GM23248 (cell line): ENCODE data around the gene TTC21A. TPM values are rescaled to one million over a fixed set of nuclear protein-coding genes. Genes with fewer than 3 reads are reported as not detected.

ENCODE experiments used
- DNase-seq: peaks from one replicate; pipeline ENCODE4 v3.0.0-alpha.2; 2015
- H2AFZ ChIP-seq: fragments of 200-600 bp; sonication (generic); 2 replicates; pipeline ENCODE4 v1.6.1; 2016; ENCODE audit warnings: antibody characterized with exemption
- H3F3A ChIP-seq: fragments of 200-600 bp; sonication (generic); 2 replicates; pipeline ENCODE4 v1.6.1; 2016; ENCODE audit warnings: mild to moderate bottlenecking, antibody characterized with exemption, mixed run types; ENCODE audit not compliant: insufficient read depth
- H3K27ac ChIP-seq: fragments of 200-600 bp; sonication (generic); 2 replicates; pipeline ENCODE4 v1.5.1; 2016; ENCODE audit warnings: mild to moderate bottlenecking
- H3K27me3 ChIP-seq: fragments of 200-600 bp; sonication (generic); replicated peaks from 2 replicates; pipeline ENCODE4 v1.6.1; 2016; ENCODE audit warnings: mild to moderate bottlenecking; ENCODE audit not compliant: insufficient read depth
- H3K36me3 ChIP-seq: fragments of 200-600 bp; sonication (generic); 2 replicates; pipeline ENCODE4 v1.6.1; 2016; ENCODE audit warnings: low read depth, mild to moderate bottlenecking
- H3K4me1 ChIP-seq: fragments of 200-600 bp; sonication (generic); 2 replicates; pipeline ENCODE4 v1.6.1; 2016; ENCODE audit warnings: mild to moderate bottlenecking; ENCODE audit not compliant: insufficient read depth
- H3K4me2 ChIP-seq: fragments of 200-600 bp; sonication (generic); one replicate; pipeline ENCODE4 v1.6.1; 2016; ENCODE audit warnings: mild to moderate bottlenecking; ENCODE audit not compliant: unreplicated experiment
- H3K4me3 ChIP-seq: fragments of 200-600 bp; sonication (generic); 2 replicates; pipeline ENCODE4 v1.5.1; 2016; ENCODE audit warnings: mild to moderate bottlenecking
- H3K79me2 ChIP-seq: fragments of 200-600 bp; sonication (generic); 2 replicates; pipeline ENCODE4 v1.6.1; 2016; ENCODE audit warnings: mild to moderate bottlenecking; ENCODE audit not compliant: insufficient read depth
- H3K9ac ChIP-seq: fragments of 200-600 bp; sonication (generic); 2 replicates; pipeline ENCODE4 v1.6.1; 2016; ENCODE audit warnings: mild to moderate bottlenecking
- H3K9me2 ChIP-seq: fragments of 200-600 bp; sonication (generic); 2 replicates; pipeline ENCODE4 v1.6.1; 2016; ENCODE audit warnings: mixed run types, mild to moderate bottlenecking, moderate library complexity; ENCODE audit not compliant: insufficient read depth
- H3K9me3 ChIP-seq: fragments of 200-600 bp; sonication (generic); one replicate; pipeline ENCODE4 v1.6.1; 2017; ENCODE audit warnings: low read depth
- H4K20me1 ChIP-seq: fragments of 200-600 bp; sonication (generic); 2 replicates; pipeline ENCODE4 v1.6.0; 2016; ENCODE audit not compliant: insufficient read depth
- EZH2 ChIP-seq: fragments of 200-600 bp; sonication (generic); IDR thresholded peaks from 2 replicates; pipeline ENCODE4 v1.6.1; 2018; ENCODE audit warnings: antibody characterized with exemption, mild to moderate bottlenecking; ENCODE audit not compliant: insufficient read depth, poor library complexity, severe bottlenecking
- EZH2phosphoT487 ChIP-seq: fragments of 200-600 bp; sonication (generic); IDR thresholded peaks from 2 replicates; pipeline ENCODE4 v1.6.1; 2018; ENCODE audit warnings: antibody characterized with exemption, moderate library complexity, mild to moderate bottlenecking, low read depth; ENCODE audit not compliant: insufficient read depth
- WGBS, 2 experiments: methylation state at CpG; one replicate each; pipeline ENCODE4 v1.1.6; 2015 to 2017; ENCODE audit warnings: low lambda C conversion rate in 2 of 2, low coverage in 1 of 2; ENCODE audit errors: missing lambda C conversion rate in 2 of 2; 5-methylcytosine and 5-hydroxymethylcytosine counted together
- in situ Hi-C: fragments of 300-500 bp; cut with MboI; formaldehyde crosslinking; loops from 2 replicates; pipeline ENCODE4 v1.15.0; 2020
- polyA plus RNA-seq: library from polyadenylated mRNA; unstranded; fragments of >200 nt; fragmentation: Nextera tagmentation; extraction: Ambion mirVana; gene quantifications from 2 replicates; pipeline ENCODE4 v1.2.1, GENCODE V29; 2016
- total RNA-seq: library from RNA; depleted of rRNA; stranded (reverse); fragments of >200 nt; shearing (Covaris generic); gene quantifications from 2 replicates; pipeline ENCODE4 v1.2.3, GENCODE V29; 2014

Gene TTC21A
- total and polyA plus RNA-seq, 2 experiments from 2014 or later = 0.76 to 1.2 TPM

DNA sequence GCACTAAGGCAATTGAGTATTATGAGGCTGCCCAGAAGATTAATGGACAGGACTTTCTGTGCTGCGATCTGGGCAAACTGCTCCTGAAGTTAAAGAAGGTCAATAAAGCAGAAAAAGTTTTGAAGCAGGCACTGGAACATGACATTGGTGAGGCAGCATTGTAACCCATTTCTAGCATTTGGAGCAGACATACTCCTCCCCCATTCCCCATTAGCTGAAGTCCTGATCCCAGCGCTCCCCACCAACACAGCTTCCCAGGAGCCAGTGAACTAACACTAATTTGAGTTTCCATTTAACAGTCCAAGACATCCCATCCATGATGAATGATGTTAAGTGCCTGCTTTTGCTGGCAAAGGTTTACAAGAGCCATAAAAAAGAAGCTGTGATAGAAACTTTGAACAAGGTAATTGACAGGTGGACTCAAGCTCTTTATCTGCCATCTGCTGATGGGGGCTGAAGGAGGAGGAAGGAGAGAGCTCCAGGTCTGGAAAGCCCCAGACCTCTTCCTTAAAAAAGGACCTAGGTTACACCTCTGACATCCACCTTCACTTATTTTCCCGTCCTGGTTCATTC lies 23.3 kb downstream of the TTC21A start:
- in situ Hi-C loops = no loop called here
- no peak overlapping the region for H3K27ac ChIP-seq
- H3K9me3 ChIP-seq = no peaks in the 10 kb centered on the region
- H3K27me3 ChIP-seq = no peaks in the 10 kb centered on the region
- H2AFZ ChIP-seq = no peak overlapping the region
- no peaks in the 10 kb centered on the region for H3K79me2 ChIP-seq
- 90 to 96% methylated on average over 3 of the region's 3 CpGs for WGBS, 2 experiments
- peaks cover 4% of the 10 kb centered on the region for H3K4me1 ChIP-seq
- H3K9ac ChIP-seq = no peak overlapping the region
- no peak overlapping the region for H3K4me2 ChIP-seq
- no peak for DNase-seq
- no peaks in the 10 kb centered on the region for H3K36me3 ChIP-seq
- 0 out of 2 replicates have a peak, but pooled peaks cover 4% of the 10 kb centered on the region for H3F3A ChIP-seq
- H3K9me2 ChIP-seq = no peaks in the 10 kb centered on the region
- no peaks in the 10 kb centered on the region for H4K20me1 ChIP-seq
- no peak overlapping the region for H3K4me3 ChIP-seq
- TF ChIP-seq EZH2phosphoT487 (no peak), EZH2 (no peak)

DNA sequence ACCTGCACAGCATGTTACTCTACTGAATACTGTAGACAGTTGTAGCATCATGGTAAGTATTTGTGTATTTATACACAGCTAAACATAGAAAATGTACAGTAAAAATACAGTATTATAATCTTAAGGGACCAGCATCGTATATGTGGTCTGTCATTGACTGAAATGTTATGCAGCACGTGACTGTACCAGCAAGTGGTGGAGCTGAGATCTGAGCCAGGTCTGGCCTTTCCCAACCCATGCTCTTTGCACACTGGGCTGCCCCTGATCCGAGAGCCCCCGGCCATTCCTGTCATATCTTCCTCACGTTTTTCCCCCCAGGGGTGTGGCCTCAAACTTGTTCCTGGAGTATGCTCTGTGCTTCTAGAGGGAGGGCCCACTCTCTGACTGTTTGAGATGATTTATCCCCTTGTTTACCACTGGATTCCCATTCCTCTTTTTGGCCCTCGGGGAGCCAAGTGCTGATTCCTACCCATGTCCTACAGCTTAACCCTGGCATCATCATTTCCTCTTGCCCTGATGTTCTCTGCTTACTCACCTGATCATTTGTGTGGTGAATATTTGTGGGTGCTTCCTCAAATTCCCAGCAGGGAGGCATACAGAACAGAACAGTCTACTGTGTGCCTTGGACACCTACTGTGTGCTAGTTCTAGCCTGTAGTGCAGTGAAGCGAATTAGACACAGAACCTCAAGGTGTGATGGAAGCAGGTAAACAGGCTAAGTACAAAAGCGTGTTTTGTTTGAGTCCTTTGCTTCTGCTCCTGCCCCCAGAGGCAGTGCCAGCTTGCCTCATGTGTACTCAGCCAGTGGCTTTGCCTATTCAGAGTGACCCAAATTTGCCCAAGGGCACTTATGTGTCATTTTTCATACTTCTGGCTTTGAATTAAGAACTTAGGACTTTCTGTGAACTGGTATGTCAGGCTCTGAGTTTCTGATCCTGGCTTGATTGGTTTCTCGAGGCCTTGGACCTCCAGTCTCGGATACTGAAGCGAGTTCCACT lies 24.9 kb downstream of the TTC21A start:
- H2AFZ ChIP-seq = no peak overlapping the region
- no peaks in the 10 kb centered on the region for H3K9me2 ChIP-seq
- H3K36me3 ChIP-seq = no peaks in the 10 kb centered on the region
- H3K4me2 ChIP-seq = no peak overlapping the region
- DNase-seq = no peak
- H3F3A ChIP-seq = no peaks in the 10 kb centered on the region
- H3K27me3 ChIP-seq = no peaks in the 10 kb centered on the region
- H3K27ac ChIP-seq = no peak overlapping the region
- H3K9me3 ChIP-seq = no peaks in the 10 kb centered on the region
- WGBS, 2 experiments = 80 to 82% methylated on average over 11 of the region's 11 CpGs
- no peak overlapping the region for H3K4me3 ChIP-seq
- no peak overlapping the region for H3K9ac ChIP-seq
- H3K79me2 ChIP-seq = no peaks in the 10 kb centered on the region
- in situ Hi-C loops = no loop called here
- TF ChIP-seq EZH2phosphoT487 (no peak), EZH2 (no peak)
- H3K4me1 ChIP-seq = no peaks in the 10 kb centered on the region
- H4K20me1 ChIP-seq = no peaks in the 10 kb centered on the region

DNA sequence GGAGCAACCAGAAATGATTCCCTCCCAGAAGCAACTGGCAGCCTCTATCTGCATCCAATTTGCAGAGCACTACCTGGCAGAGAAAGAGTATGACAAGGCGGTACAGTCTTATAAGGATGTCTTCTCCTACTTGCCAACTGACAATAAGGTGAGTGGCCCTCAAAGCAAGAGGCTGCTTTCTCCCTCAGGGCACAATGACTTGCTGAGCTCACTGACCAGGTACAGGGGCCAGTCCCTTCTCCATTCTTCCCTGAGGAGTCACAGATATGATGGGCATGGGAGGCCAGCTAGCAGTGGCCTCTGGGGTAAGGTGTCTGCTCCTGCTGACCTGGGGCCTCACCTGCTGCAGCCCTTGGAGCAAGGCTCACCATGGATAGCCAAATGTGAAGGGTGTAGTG lies 25.6 kb downstream of the TTC21A start:
- Histone ChIP-seq H4K20me1 (no peaks in the 10 kb centered on the region), H2AFZ (no peak overlapping the region), H3K4me2 (no peak overlapping the region), H3F3A (no peaks in the 10 kb centered on the region), H3K4me1 (no peaks in the 10 kb centered on the region), H3K36me3 (no peaks in the 10 kb centered on the region), H3K9me3 (no peaks in the 10 kb centered on the region), H3K27me3 (no peaks in the 10 kb centered on the region), H3K79me2 (no peaks in the 10 kb centered on the region), H3K27ac (no peak overlapping the region), H3K4me3 (no peak overlapping the region), H3K9ac (no peak overlapping the region), H3K9me2 (no peaks in the 10 kb centered on the region)
- in situ Hi-C loops = no loop called here
- 90 to 100% methylated on average over 1 of the region's 1 CpG for WGBS, 2 experiments
- TF ChIP-seq EZH2 (no peak), EZH2phosphoT487 (no peak)
- no peak for DNase-seq

DNA sequence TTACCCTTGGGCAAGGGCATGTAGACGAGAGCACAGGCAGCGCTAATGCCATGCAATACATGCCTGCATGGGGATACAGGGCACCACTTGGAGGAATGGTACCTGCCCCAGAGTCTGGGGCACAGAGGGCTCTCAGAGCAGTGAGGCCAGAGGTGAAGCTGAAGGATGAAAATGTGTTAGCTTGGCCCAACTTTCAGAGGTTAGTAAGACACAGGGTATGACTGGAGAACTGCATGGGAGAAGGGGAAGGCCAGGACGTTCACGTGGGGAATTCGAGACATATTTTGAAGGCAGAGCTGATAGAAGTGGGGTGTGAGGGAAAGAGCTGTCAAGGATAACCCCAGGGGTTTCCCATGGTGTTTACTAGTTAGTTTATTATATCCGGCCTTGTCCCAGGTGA lies 26.3 kb downstream of the TTC21A start:
- H3K4me1 ChIP-seq = no peaks in the 10 kb centered on the region
- H3K9ac ChIP-seq = no peak overlapping the region
- no peaks in the 10 kb centered on the region for H3K9me3 ChIP-seq
- no peaks in the 10 kb centered on the region for H3K79me2 ChIP-seq
- no peak for DNase-seq
- TF ChIP-seq EZH2 = no peak
- TF ChIP-seq EZH2phosphoT487 = no peak
- no peaks in the 10 kb centered on the region for H3F3A ChIP-seq
- no peaks in the 10 kb centered on the region for H3K36me3 ChIP-seq
- H3K4me2 ChIP-seq = no peak overlapping the region
- WGBS, 2 experiments = 78 to 79% methylated on average over 6 of the region's 6 CpGs
- H3K27ac ChIP-seq = no peak overlapping the region
- H3K9me2 ChIP-seq = no peaks in the 10 kb centered on the region
- no peak overlapping the region for H2AFZ ChIP-seq
- H4K20me1 ChIP-seq = no peaks in the 10 kb centered on the region
- no peak overlapping the region for H3K4me3 ChIP-seq
- no peaks in the 10 kb centered on the region for H3K27me3 ChIP-seq
- in situ Hi-C loops = no loop called here
